ENCODE data around the gene ACSL1. TPM values are rescaled to one million over a fixed set of nuclear protein-coding genes. Genes with fewer than 3 reads are reported as not detected.

Gene ACSL1
- total RNA-seq, 2 donors from 2014 or later, result 92.4 to 95.4 TPM

DNA sequence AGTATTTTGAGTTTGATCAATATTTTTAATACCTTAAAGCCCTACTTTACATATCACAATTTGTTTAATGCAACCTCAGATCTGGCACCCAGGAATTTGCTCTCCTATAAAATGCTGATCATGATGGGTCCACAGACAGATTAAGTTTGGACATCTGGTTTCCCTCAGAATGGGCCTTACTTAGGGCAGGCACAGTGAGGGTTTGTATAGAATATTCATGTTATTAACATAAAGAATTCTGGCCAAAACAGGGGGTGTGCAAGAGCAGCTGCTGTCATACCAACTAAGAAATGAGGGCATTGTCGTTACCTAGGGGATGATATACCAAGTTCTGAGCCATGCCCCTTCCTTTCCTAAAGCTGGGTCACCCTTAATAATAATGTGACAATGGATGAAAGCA, 54.4 kb downstream of the ACSL1 start:
- intact Hi-C loops (cut with DNase I), result no loop called here
- no peak for DNase-seq (ENCODE audit: low spot score)

DNA sequence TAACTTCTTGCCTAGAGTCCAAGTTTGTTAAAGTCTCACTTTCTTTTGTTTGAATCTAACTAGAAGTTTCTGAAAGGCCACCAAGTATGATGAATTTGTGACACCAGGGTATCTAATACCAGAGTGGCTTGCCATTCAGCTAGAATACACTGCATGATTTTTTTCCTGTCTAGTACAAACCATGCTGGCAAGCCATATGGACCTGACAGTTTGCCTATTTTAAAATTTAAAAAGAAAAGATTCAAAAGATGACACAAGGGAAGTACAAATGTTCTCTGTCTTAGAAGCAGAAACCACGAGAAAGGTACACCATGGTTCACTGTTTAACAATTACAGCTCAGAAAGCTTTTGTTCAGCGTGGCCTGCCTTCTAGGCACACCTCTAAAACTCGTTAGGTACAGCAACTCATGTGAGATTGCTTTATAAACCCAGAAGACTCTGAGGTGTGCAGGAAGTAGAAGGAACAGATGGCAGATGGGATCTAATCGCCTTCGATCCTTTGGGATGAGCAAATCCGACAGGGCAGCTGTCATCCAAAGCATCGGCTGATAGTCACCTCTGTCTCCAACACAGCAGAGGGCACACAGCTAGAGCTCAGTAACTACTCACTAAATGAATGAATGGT, 56.5 kb downstream of the ACSL1 start:
- intact Hi-C loops (cut with DNase I), result loop anchor here in 1 of 2 donors (10.0 kb wide), 1 partner anchor 56 kb away; the partner anchor contains the start of gene ACSL1
- DNase-seq (ENCODE audit: low spot score), result no peak

DNA sequence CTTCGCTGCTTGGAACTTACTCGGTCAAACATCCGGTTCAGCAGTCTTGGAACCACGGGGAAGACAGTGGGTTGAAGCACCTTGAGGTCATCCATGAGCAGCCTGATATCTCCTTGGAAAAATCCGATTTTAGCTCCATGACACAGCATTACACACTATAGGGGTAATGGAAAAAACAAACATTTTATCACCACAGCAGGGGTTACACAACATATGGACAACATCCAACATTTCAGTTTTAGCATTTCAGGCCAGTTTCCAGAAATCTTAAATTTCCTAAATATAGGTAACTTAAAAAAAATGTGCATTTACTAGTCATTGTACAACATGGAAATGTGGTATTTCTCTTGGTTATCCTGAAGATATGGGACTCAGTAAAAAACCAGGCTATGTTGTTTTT, 57.5 kb downstream of the ACSL1 start:
- intact Hi-C loops (cut with DNase I), result loop anchor here in 1 of 2 donors (10.0 kb wide), 1 partner anchor 57 kb away; the partner anchor contains the start of gene ACSL1
- DNase-seq (ENCODE audit: low spot score), result no peak

DNA sequence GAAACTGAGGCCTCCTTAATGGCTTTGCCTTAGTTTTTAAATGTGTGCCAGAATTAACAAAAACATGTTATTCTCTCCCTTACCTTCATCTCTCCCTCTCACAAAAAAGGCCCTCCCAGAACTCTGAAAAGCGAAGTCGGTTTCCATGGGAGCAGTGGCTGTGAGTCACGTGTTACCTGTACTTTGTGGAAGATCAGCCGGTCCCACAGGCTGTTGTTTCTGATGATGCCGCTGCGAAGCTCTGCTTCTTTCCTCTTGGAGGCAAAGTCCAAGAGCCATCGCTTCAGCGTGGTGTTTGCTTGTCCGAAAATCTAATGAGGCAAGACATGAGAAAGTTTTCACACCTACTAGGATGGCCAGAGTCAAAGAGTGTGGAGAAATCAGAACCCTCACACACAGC, 59.3 kb downstream of the ACSL1 start:
- intact Hi-C loops (cut with DNase I), result loop anchor here in 1 of 2 donors (10.0 kb wide), 1 partner anchor 58 kb away; the partner anchor contains the start of gene ACSL1
- DNase-seq (ENCODE audit: low spot score), result no peak

DNA sequence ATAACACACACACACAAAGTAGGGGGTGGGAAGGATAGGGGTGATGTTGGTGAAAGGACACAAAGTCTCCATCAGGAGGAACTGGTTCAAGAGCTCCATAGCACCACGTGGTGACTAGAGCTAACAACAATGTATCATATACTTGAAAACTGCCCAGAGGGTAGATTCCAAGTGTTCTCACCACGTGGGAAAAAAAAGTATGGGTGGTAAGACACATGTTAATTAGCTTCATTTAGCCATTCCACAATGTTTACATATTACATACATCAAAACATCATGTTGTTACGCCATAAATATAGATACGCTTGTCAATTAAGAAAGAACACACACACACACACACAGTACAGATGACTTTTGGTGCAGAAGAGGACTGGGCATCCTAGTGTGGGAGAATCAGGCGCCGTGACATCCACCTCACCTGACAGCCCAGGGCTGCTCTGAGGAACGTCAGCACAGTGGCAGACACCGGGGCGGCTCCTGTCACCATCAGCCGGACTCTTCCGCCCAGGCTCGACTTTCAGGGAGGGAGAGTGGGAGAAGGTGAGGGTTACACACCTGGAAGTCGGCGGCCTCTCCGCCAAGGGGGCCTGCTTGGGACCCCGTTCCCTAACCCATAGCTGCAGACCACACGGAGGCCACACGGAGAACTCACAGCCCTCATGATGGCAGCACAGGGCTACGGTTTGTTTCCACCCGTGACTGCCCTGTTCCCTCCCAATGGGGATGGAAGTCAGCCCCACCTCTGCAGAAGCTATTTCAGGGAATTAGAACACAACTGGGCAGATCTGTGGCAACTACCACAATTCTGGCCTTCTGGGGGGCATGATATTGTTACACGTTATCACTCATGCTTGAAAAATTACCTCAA, 60.1 kb downstream of the ACSL1 start:
- intact Hi-C loops (cut with DNase I), result loop anchor here in 1 of 2 donors (10.0 kb wide), 1 partner anchor 59 kb away; the partner anchor contains the start of gene ACSL1

DNA sequence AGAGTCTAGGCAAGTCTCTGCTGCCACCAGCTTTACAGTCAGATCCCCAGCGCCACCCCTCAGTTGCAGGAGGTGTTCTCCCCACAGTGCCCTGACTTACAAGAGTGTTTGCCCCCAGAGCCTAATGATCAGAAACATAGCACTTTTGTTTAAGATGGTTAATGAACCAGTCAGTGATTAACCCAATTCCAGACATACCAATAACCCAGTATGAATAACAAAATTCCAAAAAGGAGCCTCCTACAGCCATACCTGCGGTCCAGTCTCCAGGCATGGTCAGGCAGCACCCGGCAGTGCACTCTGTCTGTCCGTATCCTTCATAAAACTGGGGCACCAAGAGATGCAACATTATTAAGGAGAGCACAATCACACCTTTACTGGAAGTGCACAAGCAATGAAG, 61.2 kb downstream of the ACSL1 start:
- no peak for DNase-seq (ENCODE audit: low spot score)
- intact Hi-C loops (cut with DNase I), result loop anchor here in 1 of 2 donors (10.0 kb wide), 1 partner anchor 60 kb away; the partner anchor contains the start of gene ACSL1

More for the DNA sequence above, 60.1 kb downstream of the ACSL1 start:
- DNase-seq (ENCODE audit: low spot score), result no peak

DNA sequence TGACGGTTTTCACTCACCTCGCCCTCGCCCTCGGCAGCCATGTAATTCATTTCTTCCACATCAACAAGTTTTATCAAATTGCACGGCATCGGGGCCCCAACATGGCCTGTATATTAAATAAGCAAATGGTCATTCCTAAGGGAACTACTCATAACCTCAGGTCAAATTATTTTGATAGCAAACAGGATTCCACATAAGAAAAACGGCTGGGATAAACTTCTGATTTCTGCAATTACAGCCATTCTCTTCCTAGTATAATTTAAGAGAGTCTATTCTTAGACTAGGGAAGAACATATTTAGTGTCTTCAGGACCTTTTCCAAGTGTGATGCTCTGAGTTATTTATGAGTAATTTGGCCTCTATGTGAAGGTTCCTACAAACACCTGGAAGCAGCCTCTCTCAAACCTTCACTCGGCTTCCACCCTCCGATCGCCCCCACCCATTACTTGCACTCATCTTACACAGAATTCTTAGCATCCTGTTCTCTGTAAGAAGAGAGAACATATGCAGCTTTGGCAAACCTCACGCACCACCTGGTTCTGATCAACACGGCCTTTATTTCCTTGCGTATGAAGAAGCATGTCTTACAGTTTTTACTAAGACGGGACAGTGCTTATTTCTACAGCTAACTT, 62.5 kb downstream of the ACSL1 start:
- DNase-seq (ENCODE audit: low spot score), result no peak
- intact Hi-C loops (cut with DNase I), result loop anchor here in 1 of 2 donors (10.0 kb wide), 1 partner anchor 62 kb away; the partner anchor contains the start of gene ACSL1

DNA sequence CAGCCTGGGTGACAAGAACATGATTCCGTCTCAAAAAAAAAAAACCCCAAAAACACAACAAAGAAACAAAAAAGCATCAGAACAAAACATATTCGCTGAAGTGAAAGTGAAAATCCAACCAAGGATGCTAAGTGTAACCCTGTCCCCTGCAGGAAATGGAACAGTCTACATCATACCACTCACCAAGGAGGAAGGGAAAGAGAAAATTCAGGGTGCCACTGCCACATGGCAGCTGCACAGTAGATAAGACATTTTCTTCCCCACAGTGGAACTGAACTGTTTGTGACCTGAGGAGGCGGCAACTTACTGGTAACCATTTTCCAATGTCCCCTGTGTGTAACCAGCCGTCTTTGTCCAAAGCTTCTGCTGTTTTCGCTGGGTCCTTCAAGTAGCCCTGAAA, 63.7 kb downstream of the ACSL1 start:
- DNase-seq (ENCODE audit: low spot score), result no peak
- intact Hi-C loops (cut with DNase I), result loop anchor here in 1 of 2 donors (10.0 kb wide), 1 partner anchor 63 kb away; the partner anchor contains the start of gene ACSL1

DNA sequence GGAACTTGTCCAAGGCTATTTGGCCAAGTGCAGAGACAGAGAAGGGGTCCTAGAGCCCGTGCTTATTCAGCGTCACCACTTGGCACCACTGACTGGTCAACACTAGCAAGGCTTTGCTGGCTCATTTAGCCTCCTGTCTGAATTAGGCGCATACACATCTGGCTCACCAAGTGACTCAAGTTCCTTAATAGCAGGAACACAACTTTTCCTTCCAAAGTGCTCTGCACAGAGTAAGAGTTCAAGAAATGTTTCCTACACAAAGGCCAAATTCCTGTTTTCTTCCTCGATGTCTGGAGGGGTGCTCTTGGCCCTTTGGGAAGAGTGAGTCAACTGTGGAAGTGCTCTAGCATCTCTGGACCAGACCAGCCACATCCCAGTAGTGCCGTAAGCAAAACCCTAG, 65.1 kb downstream of the ACSL1 start:
- intact Hi-C loops (cut with DNase I), result loop anchor here in 1 of 2 donors (10.0 kb wide), 1 partner anchor 64 kb away; the partner anchor contains the start of gene ACSL1
- DNase-seq (ENCODE audit: low spot score), result no peak

DNA sequence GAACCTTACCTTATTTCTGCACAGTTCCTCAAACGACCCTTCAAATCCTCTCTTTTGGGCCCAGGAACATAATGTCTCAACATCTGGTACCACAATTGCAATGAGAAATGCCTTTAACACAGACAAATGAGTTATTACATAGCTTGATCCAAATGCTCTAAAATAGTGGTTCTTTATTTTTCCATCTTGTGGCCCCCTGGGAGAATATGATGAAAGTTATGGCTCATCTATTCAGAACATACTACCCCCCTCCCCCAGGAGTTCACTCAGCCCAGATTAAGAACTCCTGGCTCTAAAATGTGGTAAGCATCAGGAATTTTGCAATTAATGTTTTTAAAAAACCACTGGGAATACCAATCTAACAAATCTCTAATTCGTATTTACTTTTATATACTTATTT, 68.0 kb downstream of the ACSL1 start:
- intact Hi-C loops (cut with DNase I), result no loop called here
- DNase-seq (ENCODE audit: low spot score), result no peak

DNA sequence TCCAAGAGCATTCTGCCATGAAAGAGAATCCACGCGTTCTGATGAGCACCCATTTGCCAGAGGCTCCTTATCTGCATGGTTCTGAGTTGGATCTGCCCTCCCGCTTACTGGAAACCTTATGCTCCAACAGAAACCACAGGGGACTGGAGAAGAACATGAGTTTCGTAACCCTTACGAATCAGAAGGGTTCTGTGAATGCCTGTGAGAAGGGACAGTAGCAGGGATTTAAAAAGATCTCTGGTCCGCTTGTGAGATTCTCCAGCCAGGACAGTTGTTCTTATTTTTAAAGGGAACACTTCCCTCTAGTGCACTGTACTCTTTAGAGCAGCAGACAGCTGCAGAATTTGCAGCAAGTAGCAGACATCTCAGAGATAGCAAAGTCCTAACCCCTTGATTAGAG, 69.4 kb downstream of the ACSL1 start:
- intact Hi-C loops (cut with DNase I), result no loop called here
- DNase-seq (ENCODE audit: low spot score), result no peak

DNA sequence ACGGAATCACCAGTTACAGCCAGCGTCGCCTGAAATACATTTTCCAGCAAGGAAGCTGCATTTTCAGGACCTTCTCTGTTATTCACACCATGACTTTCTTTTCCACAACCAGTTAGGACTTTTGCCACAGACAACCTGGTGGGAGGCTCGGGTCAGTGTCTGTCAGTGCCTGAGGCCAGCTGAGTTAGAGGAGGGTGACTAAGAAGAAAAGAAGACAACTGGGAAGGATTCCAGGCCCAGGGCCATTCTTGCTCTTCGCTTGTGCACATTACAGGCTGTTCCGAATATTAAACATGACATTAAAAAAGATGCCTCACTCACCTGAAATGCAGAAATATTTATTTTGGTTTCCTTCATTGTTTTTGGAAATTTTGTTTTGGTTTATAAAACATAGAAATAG, 70.5 kb downstream of the ACSL1 start:
- no peak for DNase-seq (ENCODE audit: low spot score)
- intact Hi-C loops (cut with DNase I), result no loop called here

DNA sequence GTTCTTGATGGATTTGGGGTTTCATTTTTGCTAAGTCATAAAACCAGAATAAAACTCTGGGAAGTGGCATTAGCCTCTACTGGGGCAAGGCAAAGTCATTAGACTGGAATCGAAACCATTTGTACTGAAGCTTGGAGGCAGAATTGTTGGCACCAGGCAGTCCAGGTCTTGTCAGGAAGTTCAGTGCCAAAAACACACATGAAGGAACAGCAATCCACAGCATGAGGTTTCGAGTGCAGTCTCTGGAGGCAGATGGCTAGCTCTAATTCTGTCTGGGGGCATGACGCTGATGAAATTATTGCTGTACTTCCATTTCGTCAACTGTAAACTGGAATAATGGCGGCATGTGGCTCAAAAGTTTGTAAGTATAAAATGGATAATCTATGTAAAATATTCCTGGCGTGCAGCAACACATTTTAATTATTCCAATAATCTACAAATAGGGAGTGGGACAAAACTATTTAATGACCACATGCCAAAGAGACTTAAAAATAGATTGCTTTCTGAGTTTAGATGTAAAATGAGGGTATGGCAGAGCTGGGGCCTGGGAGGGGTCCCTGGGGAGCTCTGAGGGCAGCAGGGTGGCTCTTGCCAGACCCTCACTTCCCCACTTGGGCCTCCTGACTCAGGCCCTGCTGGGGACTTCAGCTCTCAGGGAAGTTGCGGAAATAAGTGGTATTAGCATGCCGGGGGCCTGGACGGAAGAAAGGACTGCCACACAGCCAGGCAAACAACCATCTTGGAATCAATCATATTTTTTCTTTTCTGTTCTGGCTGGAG, 73.1 kb downstream of the ACSL1 start:
- intact Hi-C loops (cut with DNase I), result loop anchor here in 1 of 2 donors (5.0 kb wide), 1 partner anchor 680 kb away; no protein-coding TSS in a partner anchor
- DNase-seq (ENCODE audit: low spot score), result no peak

DNA sequence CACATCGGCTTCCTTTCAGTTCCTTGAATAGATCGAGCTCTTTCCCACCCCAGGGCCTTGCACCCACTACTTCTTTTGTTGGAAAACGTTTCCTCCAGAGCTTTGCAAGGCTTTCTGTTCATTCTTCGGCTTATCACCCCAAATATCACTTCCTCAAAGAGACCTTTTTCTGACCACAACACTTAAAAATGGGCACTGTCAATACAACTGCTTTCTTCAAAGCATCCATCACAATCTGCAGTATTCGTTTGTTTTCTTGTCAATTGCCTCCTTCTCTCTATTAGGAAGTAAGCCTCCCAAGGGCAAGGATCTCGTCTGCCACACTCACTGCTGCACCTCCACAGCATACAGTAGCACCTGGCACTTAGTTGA, 74.2 kb downstream of the ACSL1 start:
- intact Hi-C loops (cut with DNase I), result loop anchor here in 1 of 2 donors (5.0 kb wide), 1 partner anchor 681 kb away; no protein-coding TSS in a partner anchor

DNA sequence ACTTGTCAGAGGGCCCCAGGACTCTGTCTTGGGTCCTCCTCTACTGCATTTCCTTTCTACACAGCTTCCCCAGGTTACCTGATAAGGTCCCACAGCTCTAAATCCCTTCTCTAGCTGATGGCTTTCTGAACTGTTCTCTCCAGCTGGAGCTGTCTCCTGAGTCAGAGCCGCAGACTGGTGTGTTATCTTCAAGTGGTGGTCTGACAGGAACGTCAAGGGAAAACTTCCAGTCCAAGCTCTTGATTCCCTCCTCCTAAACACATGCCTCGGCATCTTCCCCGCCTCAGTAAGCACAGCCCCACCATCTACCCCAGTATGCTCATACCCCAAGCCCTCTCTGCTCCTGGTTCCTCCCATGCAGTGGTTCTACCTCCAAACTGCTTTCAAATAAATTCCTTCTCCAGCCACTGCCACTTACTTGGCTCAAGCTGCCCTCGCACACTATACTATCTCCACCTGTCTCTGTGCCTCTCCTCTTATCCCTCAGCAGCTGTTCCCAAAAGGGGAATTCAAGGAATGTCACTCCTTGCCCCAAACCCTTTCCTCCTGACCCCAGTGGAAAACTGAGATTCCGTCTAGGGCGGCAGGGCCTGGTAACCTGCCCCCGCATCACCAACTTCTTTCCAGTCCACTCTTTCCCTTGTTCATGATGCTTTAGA, 74.7 kb downstream of the ACSL1 start:
- intact Hi-C loops (cut with DNase I), result loop anchor here in 1 of 2 donors (5.0 kb wide), 1 partner anchor 681 kb away; no protein-coding TSS in a partner anchor
- no peak for DNase-seq (ENCODE audit: low spot score)

More for the DNA sequence above, 74.2 kb downstream of the ACSL1 start:
- no peak for DNase-seq (ENCODE audit: low spot score)

DNA sequence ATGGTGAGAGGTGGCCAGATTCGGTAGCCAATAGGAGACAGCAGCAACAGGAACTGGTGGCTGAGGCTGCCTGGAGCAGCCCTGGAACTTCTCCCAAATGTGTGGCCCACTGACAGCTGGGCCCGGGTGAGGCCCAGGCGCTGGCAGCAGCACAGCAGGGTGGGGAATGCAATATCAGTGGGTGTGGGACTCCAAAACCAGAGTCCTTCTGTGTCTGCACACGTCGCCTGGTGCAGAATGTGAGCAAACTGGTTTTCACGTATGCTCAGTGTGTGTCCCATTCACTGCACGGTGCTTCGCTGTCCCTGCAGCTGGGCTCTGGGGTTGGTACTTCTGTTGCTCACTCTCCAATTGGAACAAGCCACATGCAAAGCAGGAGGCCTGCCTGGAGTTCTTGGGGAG, 77.5 kb downstream of the ACSL1 start:
- intact Hi-C loops (cut with DNase I), result loop anchor here in 1 of 2 donors (10.0 kb wide), 1 partner anchor 237 kb away; no protein-coding TSS in a partner anchor
- DNase-seq (ENCODE audit: low spot score), result no peak

DNA sequence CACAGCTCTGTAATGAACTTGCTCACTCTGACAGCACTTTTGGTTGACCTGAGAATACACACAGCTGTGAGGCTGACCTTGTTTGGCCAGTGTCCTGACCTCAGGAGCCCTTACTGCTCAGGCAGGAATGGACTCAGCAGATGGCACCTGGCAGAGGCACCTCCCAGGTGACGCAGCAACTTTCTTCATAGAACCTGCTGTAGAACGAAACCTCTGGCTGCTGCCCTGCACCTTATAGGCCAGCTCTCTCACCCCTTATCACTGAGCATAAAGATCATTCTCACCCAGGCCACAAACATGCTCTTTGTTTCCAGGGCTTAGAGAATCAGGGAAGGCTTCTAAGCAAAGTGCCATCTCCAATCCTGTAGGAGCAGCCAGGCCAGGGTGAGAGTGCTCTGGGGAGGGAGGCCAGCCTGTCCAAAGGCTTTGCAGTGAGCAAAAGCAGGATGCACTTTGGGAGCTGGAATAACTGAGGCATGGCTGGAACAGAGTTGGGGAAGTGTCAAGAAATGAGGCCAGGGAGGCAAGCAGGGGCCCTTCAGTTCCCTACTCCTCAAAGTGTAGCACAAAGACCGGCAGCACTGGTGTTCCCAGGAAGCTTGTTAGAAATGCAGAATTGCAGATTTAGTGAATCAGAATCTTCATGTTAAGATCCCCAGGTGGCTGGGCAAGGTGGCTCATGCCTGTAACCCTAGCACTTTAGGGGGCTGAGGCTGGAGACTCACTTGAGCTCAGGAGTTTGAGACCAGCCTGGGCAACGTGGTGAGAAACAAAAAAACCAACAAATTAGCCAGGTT, 78.5 kb downstream of the ACSL1 start:
- no peak for DNase-seq (ENCODE audit: low spot score)
- intact Hi-C loops (cut with DNase I), result loop anchor here in 1 of 2 donors (10.0 kb wide), 1 partner anchor 238 kb away; no protein-coding TSS in a partner anchor
